COLO829 (cell line): ENCODE results near the gene SCFD2.
"Not testable (repeated sequence)": the region's sequence is repeated elsewhere in the genome, so short reads cannot be mapped to it uniquely, and the experiment has no call there.

Source experiments
- DNase-seq: peaks from one replicate; pipeline ENCODE4 v3.0.0; 2012; ENCODE audit warnings: low spot score

The SCFD2 gene

DNA sequence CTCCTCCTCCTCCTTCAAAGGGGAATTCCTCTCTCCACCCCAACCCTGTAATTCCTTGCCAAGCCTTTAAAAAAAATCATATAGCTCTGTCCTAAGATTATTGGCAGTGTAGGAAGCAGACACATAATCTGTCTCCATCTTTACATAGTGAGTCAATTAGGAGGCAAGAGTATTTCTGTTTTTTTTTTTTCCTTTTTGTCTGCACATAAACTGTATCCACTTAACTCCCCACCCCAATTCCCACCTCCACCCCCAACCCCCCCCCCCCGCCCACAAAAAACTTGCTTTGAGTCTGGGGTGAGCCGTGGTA, 321.3 kb downstream of the SCFD2 start:
- no peak for DNase-seq

DNA sequence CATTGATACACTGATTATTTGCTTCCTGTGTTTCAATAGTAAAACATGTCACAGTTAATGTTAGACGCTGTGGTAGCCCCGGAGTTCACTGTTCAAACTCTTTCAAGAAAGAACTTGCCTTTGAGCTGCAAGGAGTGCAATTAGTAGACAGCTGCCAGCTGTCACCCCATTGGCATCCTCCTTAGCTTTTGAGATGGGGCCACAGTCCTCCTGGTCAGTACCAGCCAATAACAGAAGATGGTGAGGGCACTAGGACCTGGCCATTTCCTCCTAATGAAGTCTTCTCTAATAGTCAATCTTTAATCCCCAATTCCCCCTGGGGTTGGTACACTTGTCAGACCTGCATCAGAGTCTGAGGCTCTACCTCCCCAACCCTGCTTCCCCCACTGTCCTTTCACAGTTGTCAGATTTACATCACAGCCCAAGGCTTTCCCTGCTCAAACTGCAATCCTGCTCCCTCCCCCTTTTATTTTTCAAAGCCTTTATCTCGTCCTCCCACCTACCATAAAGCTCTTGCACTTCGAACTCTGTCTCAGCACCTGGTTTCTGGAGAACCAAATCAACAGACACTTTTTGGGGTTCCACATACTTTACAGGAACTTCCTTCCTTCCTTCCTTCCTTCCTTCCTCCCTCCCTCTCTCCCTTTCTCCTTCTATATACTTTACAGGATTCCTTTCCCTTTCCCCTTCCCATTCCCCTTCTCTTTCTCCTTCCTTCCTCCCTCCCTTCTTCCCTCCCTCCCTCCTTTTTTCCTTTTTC, 321.8 kb downstream of the SCFD2 start:
- no peak for DNase-seq

GRCh38 chr4:53043055-53043454, 322.8 kb downstream of the SCFD2 start:
- DNase-seq: no peak

DNA sequence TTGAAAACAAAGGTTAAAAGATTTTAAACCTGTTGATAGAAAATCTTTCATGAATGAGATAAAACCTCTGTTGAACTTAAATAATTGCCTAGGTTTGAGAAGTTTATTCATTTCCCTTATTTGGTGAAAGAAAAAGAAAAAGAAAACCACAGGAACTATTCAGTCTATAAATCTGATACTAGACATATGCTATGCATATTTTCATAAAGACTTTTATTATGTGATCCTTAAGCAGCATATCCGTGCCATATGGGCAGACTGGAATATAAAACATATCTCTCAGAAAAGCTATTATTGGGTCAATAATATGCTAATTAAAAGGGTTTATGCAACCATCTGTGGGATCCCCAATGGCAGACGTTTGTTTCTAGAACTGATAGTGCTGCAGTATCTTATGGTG, 325.0 kb downstream of the SCFD2 start:
- no peak for DNase-seq

DNA sequence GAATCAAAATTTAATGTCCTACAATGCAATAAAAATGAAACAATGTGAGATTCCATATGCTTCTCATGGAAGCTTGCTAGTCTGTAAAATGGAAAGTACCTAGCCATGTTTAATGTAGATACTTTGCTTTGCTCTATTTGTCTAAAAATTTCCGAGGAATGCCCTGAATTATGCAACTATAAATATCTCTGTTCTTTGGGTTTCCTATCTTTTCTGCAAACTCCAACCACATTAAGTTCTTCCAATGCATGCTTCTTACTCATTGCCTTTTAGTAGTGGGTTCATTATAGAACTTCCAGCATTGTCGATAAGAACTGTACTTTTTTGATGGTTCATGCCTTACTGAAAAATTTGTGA, 325.4 kb downstream of the SCFD2 start:
- no peak for DNase-seq

- no peak for DNase-seq
Measured at GRCh38 chr4:53039741-53040458, 326.0 kb downstream of the SCFD2 start.

DNA sequence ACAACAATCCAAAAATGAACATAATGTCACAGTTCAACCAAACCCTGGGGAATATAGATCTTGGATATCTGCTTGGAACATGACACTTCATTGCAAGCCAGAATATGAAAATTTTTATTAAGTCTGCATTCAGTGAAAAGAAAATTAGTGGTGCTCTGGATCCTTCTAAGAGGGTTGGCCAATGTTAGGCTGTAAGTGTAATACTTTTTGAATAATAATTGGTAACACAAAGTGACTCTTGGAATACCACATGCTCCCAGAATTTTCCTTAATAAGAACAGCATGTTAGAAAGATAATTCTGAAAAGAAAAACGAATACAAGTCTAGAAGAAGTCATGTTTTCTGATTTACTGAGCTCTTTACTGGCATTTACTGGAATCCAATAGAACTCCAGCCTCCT, 328.0 kb downstream of the SCFD2 start:
- DNase-seq: no peak

GRCh38 chr4:53032908-53033307, 333.0 kb downstream of the SCFD2 start:
- not testable (repeated sequence) for DNase-seq

DNA sequence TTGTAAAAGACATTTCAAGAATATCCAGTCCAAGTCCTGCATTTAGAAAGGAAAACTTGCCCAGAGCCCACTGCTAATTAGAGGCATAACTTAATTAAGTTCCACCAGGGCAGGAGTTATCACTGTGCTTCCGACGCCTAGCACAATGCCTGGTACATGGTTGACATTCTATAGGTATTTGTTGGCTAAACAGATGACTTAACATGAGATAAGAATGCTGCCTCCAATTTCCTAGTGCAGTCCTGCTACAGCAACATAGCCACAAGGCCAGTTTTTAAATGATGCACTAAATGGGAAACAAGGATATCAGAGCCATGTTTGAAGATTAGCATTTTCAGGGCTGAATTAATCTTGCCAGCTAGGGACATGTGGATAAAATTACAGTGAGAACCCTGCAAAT, 339.6 kb downstream of the SCFD2 start:
- no peak for DNase-seq

- no peak for DNase-seq
Measured at GRCh38 chr4:53023677-53024299, 342.1 kb downstream of the SCFD2 start.

DNA sequence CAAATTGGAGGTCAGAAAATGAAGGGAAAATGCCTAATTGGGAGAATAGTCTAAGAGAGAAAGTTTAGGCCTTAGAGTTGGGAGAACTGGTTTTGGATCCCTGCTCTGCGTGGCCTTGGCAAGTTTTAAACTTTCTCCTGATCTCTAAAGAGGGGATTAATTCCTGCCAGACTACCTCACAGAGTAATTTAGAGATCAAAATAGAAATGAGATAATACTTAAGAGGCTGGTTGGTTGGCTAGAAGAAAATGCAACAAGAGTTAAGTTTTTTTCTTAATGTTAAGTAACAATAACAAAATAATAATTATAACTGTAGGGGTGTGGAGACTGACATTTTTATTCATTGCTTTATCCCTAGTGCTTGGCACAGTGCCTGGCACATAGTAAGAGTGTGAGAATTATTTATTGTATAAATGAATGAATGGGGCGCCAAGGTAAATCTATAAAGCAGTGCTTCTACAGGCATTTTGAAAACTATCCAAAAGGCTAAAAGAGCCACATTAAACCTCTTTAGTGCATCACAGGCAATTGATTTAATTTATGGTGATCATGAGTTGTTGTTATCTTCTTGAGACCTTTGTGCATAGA, 343.3 kb downstream of the SCFD2 start:
- DNase-seq: no peak

DNA sequence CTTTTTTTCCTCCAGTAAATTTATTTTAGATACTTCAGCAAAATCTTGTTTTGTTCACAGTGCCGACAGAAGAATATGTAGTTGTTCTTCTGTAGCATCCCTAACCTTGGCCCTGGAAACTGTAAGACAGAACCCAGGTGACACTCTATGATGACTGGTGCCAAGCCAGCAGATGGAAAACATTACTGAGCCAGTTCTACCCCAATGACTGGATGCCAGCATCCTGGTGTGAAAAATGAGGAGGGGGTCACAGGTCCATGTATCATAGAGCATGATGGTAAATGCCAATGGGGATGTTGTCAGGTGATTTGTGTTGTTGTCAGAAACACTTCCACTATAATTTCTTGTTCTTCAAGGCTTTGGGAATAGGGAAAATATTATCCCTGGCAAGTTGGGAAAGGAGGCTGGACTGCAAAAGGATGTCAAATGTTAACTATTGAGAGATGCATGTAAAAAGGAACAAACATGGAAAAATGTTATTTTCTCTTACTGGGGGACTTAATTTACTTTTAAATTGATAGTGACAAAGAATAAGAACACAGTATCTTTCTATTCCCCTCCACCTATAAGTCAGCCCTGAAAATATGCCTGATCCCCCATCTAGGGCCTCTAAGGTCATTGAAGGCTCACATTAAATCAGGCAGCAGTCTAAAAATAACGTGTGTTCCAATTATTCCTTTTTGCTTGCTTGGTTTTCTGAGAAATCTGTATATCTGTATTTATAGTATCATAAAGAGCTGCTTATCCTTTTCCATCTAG, 343.9 kb downstream of the SCFD2 start:
- DNase-seq: no peak

DNA sequence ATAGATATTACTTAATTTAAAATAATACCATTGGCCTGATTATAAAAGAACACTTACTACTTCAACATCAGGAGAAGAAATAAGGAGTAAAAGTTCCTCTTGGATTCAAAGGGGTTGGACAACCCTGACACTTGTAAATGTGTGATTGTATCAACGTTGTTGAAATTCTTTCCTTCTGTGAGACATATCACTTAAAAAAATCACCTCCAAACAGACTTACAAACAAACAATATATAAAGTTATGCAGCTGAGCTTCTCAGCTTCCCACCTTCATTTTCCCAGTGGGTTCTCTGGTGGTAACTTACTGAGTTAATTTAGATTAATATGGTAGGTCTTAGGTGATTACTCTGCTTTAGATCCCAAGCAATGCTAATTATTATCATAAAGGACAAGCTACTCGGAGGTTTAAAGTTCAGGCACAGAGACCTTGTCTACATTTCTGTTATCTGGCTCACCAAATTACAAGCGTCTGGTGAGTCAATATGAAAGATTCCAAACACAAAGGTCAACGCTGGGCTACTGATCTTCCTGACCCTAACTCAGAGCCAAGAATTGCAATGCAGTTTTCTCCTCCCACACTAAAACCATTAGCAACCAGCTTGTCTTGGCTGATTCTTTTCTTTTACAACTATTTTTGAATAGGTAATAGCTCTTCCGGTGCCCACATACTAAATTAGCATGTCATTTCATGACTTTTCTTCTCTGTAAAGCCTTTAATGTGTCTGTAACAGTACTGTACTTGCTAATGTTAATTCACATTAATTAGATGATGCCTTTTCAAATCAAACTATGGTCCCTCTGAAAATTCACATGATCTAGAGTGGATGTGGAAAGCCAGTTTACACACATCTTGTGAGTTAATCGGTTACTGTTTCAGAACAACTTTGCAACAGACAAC, 346.1 kb downstream of the SCFD2 start:
- DNase-seq: peak; percentile 76

DNA sequence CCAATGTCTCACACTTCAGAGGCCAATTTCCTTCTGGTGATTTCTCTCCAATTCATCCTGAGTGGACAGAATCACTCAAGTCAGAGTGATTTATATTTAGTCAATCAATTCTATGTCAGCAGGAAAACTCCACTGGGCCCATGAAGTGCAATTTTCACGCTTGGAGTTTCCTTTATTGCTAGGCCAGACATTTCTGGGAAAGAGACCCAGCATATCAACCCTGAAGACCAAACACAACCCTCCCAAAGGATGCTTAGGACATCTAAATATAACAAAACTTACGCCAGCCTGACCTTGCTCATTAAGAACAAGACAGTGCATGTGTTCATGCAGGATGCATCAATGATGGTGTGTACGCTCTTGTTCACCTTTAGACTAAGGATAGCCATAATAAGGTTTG, 347.4 kb downstream of the SCFD2 start:
- no peak for DNase-seq

- DNase-seq: no peak
Measured at GRCh38 chr4:53016099-53016820, 349.6 kb downstream of the SCFD2 start.

DNA sequence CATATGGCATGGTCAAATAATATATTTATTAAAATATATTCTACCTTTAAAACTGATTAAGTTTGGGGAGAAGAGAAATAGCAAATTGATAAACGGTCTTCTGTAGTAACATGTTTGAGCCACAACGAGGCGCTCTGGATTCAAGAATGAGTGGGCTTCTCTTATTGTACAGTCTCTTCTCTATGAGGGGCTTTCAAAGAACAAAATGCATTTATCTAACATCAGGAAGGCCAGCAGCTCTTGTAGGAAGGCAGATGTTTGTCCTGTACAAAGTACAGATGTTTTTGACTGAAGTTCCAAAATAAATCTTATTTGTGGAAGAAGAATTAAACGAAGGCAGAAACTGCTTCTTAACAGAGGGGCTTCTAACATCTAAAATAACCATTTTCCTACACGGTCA, 350.2 kb downstream of the SCFD2 start:
- no peak for DNase-seq

GRCh38 chr4:53014881-53015280, 351.0 kb downstream of the SCFD2 start:
- DNase-seq: no peak

- no peak for DNase-seq
Measured at GRCh38 chr4:53013873-53014775, 351.7 kb downstream of the SCFD2 start.

DNA sequence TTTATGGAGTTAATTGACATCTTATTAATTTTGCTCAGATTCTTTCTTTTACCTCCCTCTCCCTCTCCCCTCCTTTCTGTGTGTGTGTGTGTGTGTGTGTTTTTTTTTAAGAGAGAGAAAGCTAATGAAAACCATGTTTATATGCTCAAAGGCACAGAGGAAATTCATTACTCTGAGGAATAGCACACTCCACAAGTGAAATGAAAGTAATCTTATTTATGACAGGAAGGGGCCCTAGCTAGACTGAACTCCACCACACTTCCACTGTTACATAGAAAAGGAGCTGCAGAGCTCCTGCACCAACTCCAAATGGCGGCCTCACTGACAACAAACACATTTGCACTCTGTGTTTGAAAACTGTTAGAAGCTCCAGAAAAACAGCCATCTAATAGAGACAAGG, 353.1 kb downstream of the SCFD2 start:
- no peak for DNase-seq
